ENCODE measurements around the gene TMEM61.
"Not testable (repeated sequence)": the region's sequence is repeated elsewhere in the genome, so short reads cannot be mapped to it uniquely, and the experiment has no call there.

TMEM61 gene

DNA sequence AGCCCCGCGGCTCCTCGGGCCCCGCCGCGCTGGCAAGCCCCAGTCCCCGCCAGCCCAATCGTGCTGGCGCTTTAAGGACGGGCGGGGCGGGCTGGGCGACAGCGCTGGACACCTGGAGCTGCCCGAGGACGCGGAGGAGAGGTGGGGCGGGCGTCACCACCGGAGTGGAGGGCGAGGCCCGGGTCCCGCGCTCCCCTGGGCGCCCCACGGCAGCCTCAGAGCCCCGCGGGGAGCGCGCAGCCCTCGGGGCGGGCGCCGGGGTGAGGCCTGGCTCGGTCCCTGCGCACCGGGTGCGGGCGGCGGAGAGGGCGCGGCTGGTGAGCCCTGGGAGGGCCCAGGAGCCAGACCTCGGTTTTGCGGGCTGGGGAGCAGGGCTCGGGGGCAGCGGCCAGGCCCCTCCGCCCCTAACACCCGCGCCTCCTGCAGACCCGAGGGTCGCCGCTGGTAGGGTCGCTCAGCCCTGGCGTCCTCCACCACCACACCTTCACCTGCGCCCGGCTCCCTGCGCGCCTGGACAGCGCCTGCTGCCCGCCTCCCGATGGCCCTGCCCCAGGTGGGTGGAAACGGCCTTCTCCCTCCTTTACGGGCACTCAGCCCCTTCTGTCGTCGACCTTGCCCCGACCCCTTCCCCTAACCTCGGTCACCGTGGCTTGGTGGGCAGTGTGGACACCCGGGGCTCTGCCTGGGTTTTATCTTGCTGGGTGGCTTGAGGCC lies at the start of gene TMEM61:
TSS of gene TMEM61 (plus strand) at position 101 of the 714 bp plus-strand sequence. CDS start at position 539, 438 bp downstream.
- DNase-seq (ENCODE audit: low read depth) = no peak

DNA sequence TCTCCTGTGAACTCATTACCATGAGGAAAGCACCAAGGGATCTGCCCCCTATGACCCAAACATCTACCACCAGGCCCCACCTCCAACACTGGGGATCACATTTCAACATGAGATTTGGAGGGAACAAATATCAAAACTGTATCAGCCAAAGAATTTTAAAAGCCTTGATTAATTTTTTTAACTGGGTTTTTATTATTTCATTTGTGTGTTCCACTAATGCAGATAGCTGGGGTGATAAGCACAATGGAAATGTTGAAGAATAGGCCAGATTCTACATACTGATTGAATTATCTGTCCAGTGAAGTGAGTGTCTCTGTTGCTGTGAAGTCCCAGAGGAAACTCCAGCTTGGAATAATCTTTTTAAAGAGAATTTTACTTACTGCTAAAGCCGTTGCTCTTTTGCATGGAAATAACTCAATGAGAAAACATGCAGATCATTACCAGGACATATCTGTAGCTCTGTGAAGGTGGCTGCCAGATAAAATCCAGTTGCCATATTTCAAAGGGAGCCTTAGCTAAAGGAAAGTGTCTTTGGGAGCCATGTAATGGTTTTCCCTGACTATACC lies 49.1 kb upstream of the TMEM61 start:
- no peak for DNase-seq (ENCODE audit: low read depth)

DNA sequence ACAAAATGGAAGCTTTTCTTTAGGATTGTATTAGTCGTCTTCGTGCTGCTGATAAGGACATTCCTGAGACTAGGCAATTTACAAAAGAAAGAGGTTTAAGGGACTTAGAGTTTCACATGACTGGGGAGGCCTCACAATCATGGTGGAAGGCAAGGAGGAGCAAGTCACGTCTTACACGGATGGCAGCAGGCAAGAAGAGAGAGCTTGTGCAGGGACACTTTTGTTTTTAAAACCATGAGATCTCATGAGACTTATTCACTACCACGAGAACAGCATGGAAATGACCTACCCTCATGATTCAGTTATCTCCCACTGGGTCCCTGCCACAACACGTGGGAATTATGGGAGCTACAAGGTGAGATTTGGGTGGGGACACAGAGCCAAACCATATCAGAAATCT lies 46.3 kb upstream of the TMEM61 start:
- DNase-seq (ENCODE audit: low read depth) = not testable (repeated sequence)

DNA sequence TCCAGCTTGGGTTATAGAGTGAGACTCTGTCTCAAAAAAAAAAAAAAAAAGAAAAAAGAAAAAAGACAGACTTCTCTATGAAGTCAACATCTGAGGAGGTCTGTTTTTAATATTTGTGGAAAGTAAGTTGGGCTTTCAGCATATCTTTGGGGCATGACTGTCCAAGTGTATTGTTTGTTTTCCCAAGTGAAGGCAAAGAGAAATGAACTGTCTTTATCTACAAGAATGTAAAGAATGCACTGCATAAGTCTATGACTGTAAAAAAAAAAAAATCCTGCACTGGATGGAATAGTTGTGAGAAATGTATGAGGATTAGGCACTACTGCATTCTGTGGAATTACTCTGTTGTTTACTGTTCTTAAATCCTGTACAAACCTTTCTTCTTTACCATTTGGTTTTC lies 45.6 kb upstream of the TMEM61 start:
- DNase-seq (ENCODE audit: low read depth) = peak; percentile 93

DNA sequence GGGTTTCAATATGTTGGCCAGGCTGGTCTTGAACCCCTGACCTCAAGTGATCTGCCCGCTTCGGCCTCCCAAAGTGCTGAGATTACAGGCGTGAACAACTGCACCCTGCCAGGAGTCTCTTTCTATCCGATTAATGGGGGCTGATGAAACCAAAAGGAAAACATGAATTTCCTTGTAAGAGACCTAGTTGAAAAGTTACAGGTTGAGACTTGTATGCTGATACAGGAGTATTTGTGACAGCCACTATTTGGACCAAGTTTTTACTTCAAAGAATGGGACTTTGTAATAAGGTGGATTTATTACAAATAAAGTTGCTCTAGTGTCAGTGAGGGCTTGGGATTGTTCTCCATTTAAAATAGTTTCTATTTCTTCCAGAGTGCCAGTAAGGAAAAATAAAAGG lies 43.6 kb upstream of the TMEM61 start:
- DNase-seq (ENCODE audit: low read depth) = no peak

DNA sequence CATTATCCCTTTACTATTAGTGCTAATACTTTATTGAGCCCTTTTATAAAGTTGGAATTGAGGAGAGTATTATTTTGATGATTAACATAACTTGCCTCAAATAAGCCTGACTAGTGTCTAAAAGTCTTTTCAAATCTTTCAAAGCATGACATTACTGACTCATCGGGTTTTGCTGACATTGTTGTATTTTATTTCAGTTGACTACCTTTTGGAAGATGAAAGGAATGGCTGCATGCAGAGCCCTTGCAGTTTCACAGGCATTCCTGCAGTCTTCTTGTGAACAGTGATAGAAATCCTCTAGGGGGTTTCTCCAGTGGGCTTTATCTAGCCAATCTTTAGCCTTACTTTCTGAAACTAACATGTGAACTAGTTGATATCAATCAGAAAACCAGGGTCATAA lies 43.0 kb upstream of the TMEM61 start:
- DNase-seq (ENCODE audit: low read depth) = no peak

DNA sequence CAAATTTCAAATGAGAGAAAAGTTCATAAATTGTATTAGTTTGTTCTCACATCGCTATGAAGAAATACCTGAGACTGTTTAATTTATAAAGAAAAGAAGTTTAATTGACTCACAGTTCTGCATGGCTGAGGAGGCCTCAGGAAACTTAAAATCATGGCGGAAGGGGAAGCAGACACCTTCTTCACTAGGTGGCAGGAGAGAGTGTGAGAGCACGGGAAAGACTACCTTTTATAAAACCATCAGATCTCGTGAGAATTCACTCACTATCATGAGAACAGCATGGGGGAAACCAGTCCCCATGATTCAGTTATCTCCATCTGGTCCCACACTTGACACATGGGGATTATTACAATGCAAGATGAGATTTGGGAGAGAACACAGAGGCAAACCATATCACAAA lies 41.5 kb upstream of the TMEM61 start:
- DNase-seq (ENCODE audit: low read depth) = not testable (repeated sequence)

DNA sequence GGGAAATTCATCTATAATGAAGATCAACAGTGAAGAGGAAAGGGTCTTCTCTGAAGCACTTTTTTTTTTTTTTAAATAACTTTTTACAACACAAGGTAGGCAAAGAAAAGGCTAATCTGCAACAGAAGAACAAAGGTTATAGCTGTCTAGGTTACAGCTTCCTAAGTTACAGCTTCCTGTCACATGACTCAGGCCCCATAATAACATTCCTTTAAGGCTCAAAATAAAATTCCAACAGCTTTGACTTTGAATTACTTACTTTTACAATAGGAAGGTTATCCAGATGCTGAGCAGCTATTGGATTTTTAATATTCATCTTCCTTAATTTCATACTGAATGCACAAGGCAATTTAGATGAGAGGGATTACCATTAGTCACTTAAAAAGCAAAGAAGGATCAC lies 40.4 kb upstream of the TMEM61 start:
- no peak for DNase-seq (ENCODE audit: low read depth)

DNA sequence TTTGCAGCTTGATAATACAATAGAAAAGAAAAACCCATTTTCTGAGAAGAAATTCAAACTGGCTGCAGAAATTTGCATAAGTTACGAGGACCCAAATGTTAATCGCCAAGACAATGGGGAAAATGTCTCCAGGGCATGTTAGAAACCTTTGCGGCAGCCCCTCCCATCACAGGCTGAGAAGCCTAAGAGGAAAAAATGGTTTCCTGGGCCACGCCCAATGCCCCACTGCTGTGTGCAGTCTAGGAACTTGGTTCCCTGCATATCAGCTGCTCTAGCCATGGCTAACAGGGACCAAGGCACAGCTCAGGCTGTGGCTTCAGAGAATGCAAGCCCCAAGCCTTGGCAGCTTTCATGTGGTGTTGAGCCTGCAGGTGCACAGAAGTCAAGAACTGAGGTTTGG lies 37.5 kb upstream of the TMEM61 start:
- DNase-seq (ENCODE audit: low read depth) = no peak

DNA sequence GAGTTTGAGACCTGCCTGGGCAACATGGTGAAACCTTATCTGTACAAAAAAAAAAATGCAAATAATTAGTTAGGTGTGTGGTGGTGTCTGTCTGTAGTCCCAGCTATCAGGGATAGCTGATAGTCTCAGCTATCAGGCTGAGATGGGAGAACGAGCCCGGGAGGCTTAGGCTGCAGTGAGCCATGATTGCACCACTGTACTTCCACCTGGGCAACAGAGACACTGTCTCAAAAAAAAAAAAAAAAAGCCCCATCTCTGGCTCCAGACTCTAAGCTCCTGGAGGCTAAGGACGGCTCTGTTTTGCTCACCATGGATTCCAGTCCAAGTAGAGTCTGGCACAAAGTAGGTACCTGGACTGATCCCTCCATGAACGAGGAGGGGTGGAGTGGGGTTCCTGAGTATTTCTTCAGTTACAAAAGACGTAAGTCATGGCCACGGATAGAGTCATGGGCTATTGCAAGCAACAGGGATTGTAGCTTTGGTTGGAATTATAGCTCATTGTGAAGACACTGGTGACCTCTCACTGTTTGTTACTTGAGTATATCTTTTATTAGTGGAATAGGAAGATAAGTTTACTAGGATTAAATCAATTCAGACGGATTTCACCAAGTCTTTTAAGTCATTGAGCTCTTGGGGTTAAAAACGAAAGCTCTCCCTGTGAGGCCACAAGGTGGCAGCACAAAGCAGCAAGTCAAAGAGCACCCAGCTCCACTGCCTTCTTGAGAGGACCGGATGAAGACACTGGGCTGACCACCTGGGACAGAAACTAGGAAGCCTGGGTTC lies 35.6 kb upstream of the TMEM61 start:
- DNase-seq (ENCODE audit: low read depth) = peak; percentile 65

DNA sequence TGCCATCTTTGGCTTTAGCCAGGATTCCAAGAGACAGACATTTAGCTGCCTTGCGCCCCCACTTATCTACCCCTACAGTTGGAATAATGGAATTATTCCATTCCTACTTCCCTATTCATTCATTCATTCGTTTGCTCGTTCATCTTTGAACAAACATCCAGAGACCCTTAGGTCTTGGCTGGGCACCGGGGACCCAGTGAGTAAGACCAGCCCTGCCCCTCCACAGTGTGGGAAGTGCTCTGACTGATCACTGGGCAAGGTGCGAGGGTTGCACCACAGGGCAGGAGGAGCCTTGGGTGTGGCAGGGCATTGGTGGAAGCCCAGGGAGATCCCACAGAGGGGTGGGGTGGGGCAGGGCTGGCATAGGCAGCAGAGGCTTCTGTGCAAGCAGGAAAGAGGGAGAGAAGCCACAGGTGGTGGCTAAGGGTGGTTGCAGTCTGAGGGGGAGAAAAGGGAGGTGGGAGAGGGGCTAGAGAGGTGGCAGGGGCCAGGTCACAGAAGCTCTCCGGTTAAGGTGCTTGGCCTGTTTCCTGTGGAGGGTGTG lies 35.0 kb upstream of the TMEM61 start:
- DNase-seq (ENCODE audit: low read depth) = no peak

DNA sequence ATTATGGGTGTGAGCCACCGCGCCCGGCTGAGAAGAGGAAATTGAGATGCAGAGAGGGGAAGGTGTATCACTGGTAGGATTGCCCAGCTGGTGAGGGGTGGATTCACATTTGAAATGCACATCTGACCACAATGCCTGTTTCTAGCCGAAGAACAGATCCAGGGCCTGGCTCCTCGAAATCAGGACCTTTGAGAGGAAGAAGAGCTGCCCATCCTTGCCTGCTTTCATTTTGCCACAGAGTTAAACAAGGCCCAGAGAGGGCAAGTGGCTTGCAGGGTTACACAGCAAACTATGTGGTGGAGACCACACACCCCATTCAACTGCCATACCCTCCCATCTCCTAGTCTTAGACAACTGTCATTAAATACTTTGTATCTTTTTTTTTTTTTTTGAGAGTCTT lies 32.9 kb upstream of the TMEM61 start:
- DNase-seq (ENCODE audit: low read depth) = no peak

DNA sequence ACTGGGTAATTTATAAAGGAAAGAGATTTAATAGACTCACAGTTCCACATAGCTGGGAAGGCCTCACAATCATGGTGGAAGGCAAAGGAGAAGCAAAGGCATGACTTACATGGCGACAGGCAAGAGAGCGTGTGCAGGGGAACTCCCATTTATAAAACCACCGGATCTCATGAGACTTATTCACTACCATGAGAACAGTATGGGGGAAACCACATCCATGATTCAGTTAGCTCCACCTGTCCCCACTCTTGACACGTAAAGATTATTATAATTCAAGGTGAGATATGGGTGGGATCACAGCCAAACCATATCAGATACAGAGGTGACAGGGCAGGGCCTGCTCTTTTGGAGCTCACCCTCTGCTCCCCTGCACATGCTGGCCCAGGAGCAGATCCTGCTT lies 31.4 kb upstream of the TMEM61 start:
- no peak for DNase-seq (ENCODE audit: low read depth)

DNA sequence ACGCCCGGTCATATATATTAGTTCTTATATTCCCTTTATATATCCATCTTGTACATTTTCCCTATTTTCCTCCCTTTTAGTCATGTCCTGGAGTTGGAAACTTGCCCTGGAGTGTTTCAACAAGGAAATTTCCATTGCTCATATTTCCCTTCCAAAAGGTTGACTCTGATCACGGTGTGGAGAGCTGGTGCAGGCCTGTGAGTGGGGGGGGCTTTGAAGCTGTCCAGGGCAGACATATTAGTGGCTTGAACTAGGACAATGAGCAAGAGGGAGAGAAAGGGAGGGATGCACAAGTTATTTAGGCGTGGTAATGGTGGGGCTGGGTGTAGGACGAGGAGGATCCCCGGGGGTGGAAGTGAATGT lies 30.4 kb upstream of the TMEM61 start:
- no peak for DNase-seq (ENCODE audit: low read depth)

DNA sequence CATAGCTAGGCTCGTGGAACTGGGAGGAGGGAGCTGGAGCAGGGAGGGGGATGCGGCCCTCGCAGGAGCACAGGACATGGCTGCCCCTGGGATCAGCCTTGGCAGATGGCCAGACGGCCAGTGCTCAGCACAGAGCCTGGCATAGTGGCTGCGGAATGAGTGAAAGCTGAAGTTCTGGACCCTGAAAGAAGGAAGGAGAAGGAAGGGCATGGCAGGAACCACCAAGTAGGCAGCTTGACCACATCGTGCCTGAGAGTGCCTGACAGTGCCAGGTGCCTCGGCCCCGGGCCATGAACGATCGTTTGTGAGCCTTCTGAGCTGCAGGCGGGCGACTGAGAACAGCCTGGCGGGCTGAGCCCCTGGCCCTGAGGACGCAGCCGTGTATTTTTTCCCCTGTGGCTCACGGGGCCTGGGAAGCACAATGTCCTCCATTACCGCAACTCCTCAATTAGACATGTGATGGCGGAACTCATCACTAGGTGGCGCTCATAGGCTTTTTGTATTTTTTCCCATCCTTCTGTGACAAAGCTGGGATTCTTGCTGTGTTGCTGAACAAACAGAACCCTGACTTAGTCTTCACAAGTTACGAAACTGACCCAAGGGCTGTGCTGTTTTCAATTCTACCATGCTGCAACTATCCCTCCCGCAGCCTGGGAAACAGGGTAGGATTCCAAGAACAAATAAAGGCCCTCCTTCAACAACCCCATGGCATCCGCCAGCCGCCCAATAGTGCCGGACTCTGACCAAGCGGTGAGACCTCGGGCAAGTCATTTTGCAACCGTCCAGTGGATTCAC lies 29.9 kb upstream of the TMEM61 start:
- peak; percentile 51 for DNase-seq (ENCODE audit: low read depth)

DNA sequence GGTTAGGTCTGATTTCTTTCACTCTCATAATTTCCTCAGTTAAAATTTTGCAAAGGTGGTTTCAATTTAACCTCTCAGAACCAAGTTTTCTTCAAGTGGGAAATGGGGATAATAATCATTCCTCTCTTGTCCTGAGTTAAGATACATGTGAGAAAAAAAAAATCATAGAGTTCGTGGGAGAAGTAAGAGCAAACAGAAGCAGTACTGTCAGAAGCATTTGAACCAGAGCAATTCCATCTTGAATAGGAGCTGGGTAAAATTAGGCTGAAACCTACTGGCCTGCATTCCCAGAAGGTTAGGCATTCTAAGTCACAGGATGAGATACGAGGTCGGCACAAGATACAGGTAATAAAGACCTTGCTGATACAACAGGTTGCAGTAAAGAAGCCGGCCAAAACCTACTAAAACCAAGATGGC lies 28.6 kb upstream of the TMEM61 start:
- no peak for DNase-seq (ENCODE audit: low read depth)

DNA sequence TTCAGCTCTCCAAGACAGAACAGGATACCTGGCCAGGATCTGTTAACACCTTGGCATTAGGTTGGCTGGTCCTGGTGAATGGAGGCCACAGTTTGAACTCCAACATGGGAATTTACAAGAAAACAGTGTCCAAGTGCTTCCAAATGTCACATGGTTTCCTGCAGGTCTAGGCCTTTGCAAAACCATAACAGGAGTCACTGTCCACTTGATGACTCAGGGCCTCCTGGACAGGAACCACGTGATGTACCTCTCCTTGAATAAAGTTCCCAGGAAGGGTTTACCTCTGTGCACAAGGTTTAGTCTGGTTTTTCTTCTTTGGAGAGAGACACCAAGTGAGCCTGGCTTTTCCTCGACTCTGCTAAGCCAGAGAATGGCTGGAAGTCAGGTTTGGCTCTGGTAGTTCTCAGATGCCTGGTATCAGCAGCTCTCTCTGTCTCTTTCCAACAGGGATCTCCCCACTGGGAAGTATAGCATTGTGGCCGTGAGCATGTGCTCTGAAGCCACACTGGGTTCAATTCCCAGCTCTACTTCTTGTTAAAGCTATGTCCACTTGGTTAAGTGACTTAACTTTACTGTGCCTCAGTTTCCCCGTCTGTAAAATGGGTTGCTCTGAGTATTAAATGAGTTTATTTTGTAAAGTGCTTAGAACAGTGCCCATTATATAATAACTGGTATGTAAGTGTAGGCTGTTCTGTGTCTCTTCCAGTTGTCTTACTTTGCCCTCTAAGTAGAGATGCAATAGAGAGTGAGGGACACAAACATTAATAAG lies 27.3 kb upstream of the TMEM61 start:
- DNase-seq (ENCODE audit: low read depth) = no peak

DNA sequence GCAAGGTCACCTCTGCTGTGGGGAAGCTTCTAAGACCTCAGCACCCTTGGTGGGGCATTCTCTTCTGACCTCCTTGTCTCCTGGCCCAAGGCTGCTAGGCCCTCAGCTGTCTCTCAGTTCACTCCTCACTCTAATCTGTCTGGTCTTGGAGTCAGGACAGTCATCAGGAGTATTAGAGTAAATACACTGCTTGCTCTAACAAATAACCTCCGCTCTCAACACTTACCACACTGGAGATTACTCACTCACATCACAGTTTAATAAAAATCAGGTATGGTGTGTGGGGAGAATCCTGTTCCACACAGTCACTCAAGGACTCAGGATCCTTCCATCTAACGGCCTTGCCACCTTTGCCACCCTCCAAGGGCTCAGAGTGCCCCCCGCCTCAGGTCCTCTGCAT lies 26.6 kb upstream of the TMEM61 start:
- no peak for DNase-seq (ENCODE audit: low read depth)

DNA sequence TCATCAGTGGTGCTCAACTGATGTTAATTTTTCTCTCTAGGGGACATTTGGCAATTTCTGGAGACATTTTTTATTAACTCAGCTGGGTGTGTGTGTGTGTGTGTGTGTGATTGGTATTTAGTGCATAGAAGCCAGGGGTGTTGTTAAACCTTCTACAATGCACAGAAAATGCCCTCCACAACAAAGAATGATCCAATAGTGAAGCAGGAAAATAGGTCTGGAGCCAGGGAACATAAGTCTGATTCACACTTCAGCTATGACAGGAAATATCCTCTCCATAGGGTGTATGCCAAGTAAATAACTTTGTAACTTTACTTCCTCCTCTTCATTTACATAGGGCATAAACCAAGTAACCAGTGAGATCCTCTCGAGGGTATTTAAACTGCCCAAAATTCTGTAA lies 25.1 kb upstream of the TMEM61 start:
- DNase-seq (ENCODE audit: low read depth) = no peak

DNA sequence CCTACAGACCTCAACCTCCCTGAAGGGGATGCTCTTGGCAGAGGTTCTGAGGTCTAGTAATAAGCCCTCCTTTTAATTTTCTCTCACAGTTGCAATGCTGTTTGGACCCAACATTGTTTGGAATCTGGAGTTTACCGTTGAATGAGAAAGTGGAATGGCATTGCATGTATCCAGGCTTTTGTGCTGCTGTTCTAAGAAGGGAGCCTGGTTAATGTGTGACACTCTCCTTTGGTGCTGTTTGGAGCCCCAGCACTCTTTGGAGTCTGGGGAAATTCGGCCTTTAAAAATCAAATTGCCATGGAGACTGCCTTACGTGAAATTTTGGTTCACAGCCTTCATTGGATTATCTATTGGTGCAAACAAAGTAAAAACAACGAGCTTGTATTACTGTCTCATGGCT lies 23.7 kb upstream of the TMEM61 start:
- no peak for DNase-seq (ENCODE audit: low read depth)

DNA sequence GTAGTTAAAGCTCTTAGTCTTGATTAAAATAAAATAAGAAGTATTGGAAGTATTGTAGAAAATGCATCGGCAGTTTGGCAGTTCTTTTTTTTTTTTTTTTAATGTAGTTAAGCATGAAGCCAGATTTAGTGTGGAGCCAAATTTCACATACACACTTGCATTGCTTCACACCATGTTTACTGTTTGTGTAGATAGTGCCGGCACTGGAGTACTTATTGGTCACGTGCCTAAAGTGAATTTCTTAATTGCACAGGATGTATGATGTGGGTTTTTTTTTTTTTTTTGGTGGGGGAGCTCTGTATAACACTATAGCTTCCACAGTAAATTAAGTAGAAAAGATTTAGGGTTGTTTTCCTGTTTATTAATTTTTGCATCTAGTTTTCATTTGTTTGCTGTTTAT lies 21.2 kb upstream of the TMEM61 start:
- no peak for DNase-seq (ENCODE audit: low read depth)
